IMR-90 (cell line): ENCODE results near the gene CRYBA2. TPM values are rescaled to one million over a fixed set of nuclear protein-coding genes. Genes with fewer than 3 reads are reported as not detected.

Experiments used
- ATAC-seq: fragments of 200-7000 bp; cut with Tn5 transposase; 2 replicates; pipeline ENCODE4 v1.9.1; 2020; ENCODE audit warnings: low read depth, mild to moderate bottlenecking, moderate library complexity
- BruUV-seq: library from RNA; stranded (reverse); fragments of 400-500 nt; replicated peaks from 2 replicates; lab custom pipeline; 2021; lab: Mats Ljungman, UMichigan
- CTCF ChIA-PET: fragments of 300-600 bp; formaldehyde crosslinking; extraction: SDS; loops from one replicate; lab custom pipeline; 2021; ENCODE audit warnings: antibody characterized with exemption; lab: Yijun Ruan, JAX
- POLR2A ChIA-PET: fragments of 300-600 bp; sonication (Branson Sonifier 250); formaldehyde crosslinking; loops from one replicate; lab custom pipeline; 2022; ENCODE audit warnings: antibody characterized with exemption; ENCODE audit not compliant: unreplicated experiment; lab: Charles Lee
- DNase-seq: peaks from one replicate; pipeline ENCODE4 v3.0.0; 2013
- H2AFZ ChIP-seq: replicated peaks from 2 replicates; pipeline ENCODE3; 2013; ENCODE audit warnings: low read length, mild to moderate bottlenecking; ENCODE audit not compliant: poor library complexity
- H2AK5ac ChIP-seq: 2 replicates; pipeline ENCODE4 v1.6.1; 2013; ENCODE audit warnings: low read depth, low read length, inconsistent platforms
- H2AK9ac ChIP-seq: replicated peaks from 2 replicates; pipeline ENCODE3; 2013; ENCODE audit warnings: mild to moderate bottlenecking, low read depth, low read length, moderate library complexity; ENCODE audit not compliant: poor library complexity
- H2BK120ac ChIP-seq: 2 replicates; pipeline ENCODE4 v1.6.1; 2013; ENCODE audit warnings: low read depth, low read length, inconsistent platforms
- H2BK15ac ChIP-seq: 3 replicates; pipeline ENCODE4 v1.6.1; 2013; ENCODE audit warnings: low read depth, low read length, inconsistent platforms
- H2BK20ac ChIP-seq: 2 replicates; pipeline ENCODE4 v1.6.1; 2013; ENCODE audit warnings: low read depth, mild to moderate bottlenecking, inconsistent platforms, low read length, moderate library complexity
- H2BK5ac ChIP-seq: 2 replicates; pipeline ENCODE4 v1.6.1; 2013; ENCODE audit warnings: mild to moderate bottlenecking, low read depth, low read length, inconsistent platforms; ENCODE audit not compliant: poor library complexity, severe bottlenecking
- H3K14ac ChIP-seq: replicated peaks from 2 replicates; pipeline ENCODE4 v1.6.1; 2013; ENCODE audit warnings: low read depth, low read length, inconsistent platforms
- H3K18ac ChIP-seq: 2 replicates; pipeline ENCODE4 v1.6.1; 2013; ENCODE audit warnings: low read depth, low read length, control low read depth
- H3K23ac ChIP-seq: 2 replicates; pipeline ENCODE4 v1.6.1; 2013; ENCODE audit warnings: low read depth, low read length, inconsistent platforms
- H3K27ac ChIP-seq: 2 replicates; pipeline ENCODE4 v1.5.1; 2013; ENCODE audit warnings: mild to moderate bottlenecking, control low read depth, low read length; ENCODE audit not compliant: insufficient read depth
- H3K27me3 ChIP-seq: 2 replicates; pipeline ENCODE4 v1.6.1; 2013; ENCODE audit warnings: low read length; ENCODE audit not compliant: control insufficient read depth, insufficient read depth
- H3K36me3 ChIP-seq: 2 replicates; pipeline ENCODE4 v1.6.1; 2013; ENCODE audit warnings: low read length, mixed read lengths; ENCODE audit not compliant: control insufficient read depth, insufficient read depth
- H3K4ac ChIP-seq: 2 replicates; pipeline ENCODE4 v1.6.1; 2013; ENCODE audit warnings: low read depth, low read length, inconsistent platforms
- H3K4me1 ChIP-seq: 2 replicates; pipeline ENCODE4 v1.6.1; 2013; ENCODE audit warnings: low read length, mixed read lengths; ENCODE audit not compliant: control insufficient read depth, insufficient read depth
- H3K4me2 ChIP-seq: 2 replicates; pipeline ENCODE4 v1.6.1; 2013; ENCODE audit warnings: low read depth, mild to moderate bottlenecking, control low read depth, low read length, moderate library complexity
- H3K4me3 ChIP-seq: 2 replicates; pipeline ENCODE4 v1.5.1; 2013; ENCODE audit warnings: low read depth, mild to moderate bottlenecking, control low read depth, low read length, moderate library complexity; ENCODE audit not compliant: insufficient read depth
- H3K56ac ChIP-seq: 2 replicates; pipeline ENCODE4 v1.6.1; 2013; ENCODE audit warnings: low read length, inconsistent platforms; ENCODE audit not compliant: insufficient read depth; ENCODE audit errors: extremely low read depth
- H3K79me1 ChIP-seq, 2 experiments: 2 replicates each; pipeline ENCODE4 v1.6.1; 2013; ENCODE audit warnings: low read length in 2 of 2, inconsistent platforms in 1 of 2, low read depth in 1 of 2
- H3K9ac ChIP-seq: 2 replicates; pipeline ENCODE4 v1.6.1; 2013; ENCODE audit warnings: low read depth, low read length, control low read depth
- H3K9me1 ChIP-seq: 2 replicates; pipeline ENCODE4 v1.6.1; 2013; ENCODE audit warnings: low read length, inconsistent platforms; ENCODE audit not compliant: insufficient read depth
- H3K9me3 ChIP-seq: 2 replicates; pipeline ENCODE4 v1.6.1; 2013; ENCODE audit warnings: low read length; ENCODE audit not compliant: control insufficient read depth, insufficient read depth
- H4K20me1 ChIP-seq: 2 replicates; pipeline ENCODE4 v1.6.1; 2013; ENCODE audit warnings: low read length, inconsistent platforms; ENCODE audit not compliant: insufficient read depth
- H4K5ac ChIP-seq: 2 replicates; pipeline ENCODE4 v1.6.1; 2013; ENCODE audit warnings: mild to moderate bottlenecking, low read depth, low read length, control low read depth
- H4K8ac ChIP-seq, 2 experiments: 2 replicates each; pipeline ENCODE4 v1.6.1; 2013; ENCODE audit warnings: low read depth in 2 of 2, low read length in 2 of 2, control low read depth in 1 of 2, inconsistent platforms in 1 of 2
- H4K91ac ChIP-seq: 2 replicates; pipeline ENCODE4 v1.6.1; 2013; ENCODE audit warnings: low read depth, low read length, inconsistent platforms; ENCODE audit not compliant: insufficient read depth
- BHLHE40 ChIP-seq: fragments of 150-350 bp; IDR thresholded peaks from 2 replicates; pipeline ENCODE4 v1.6.1; 2016; ENCODE audit warnings: mild to moderate bottlenecking, low read depth, low read length
- CEBPB ChIP-seq: IDR thresholded peaks from 2 replicates; pipeline ENCODE4 v1.6.1; 2012; ENCODE audit warnings: low read depth, low read length, improper control_type of control experiment
- CHD1 ChIP-seq: IDR thresholded peaks from 2 replicates; pipeline ENCODE4 v1.6.1; 2012; ENCODE audit warnings: low read depth, low read length, improper control_type of control experiment
- CTCF ChIP-seq: conservative IDR thresholded peaks from 2 replicates; pipeline ENCODE4 v1.5.1; 2012; ENCODE audit warnings: mild to moderate bottlenecking, low read depth, low read length, improper control_type of control experiment
- ELK1 ChIP-seq: fragments of 150-350 bp; IDR thresholded peaks from 2 replicates; pipeline ENCODE4 v1.6.1; 2016; ENCODE audit warnings: low read depth, mild to moderate bottlenecking, low read length, moderate library complexity, borderline replicate concordance
- FOS ChIP-seq: fragments of 150-350 bp; IDR thresholded peaks from 2 replicates; pipeline ENCODE4 v1.6.1; 2016; ENCODE audit warnings: low read depth, low read length
- MAFK ChIP-seq: IDR thresholded peaks from 2 replicates; pipeline ENCODE4 v1.6.1; 2012; ENCODE audit warnings: low read depth, low read length, improper control_type of control experiment
- MAZ ChIP-seq: IDR thresholded peaks from 2 replicates; pipeline ENCODE4 v1.6.1; 2012; ENCODE audit warnings: low read depth, mild to moderate bottlenecking, low read length, improper control_type of control experiment, moderate library complexity, borderline replicate concordance
- MXI1 ChIP-seq: IDR thresholded peaks from 2 replicates; pipeline ENCODE4 v1.6.1; 2012; ENCODE audit warnings: low read depth, mild to moderate bottlenecking, low read length, moderate library complexity, borderline replicate concordance
- NFE2L2 ChIP-seq: fragments of 150-350 bp; IDR thresholded peaks from 2 replicates; pipeline ENCODE4 v1.6.1; 2016; ENCODE audit warnings: low read depth, mild to moderate bottlenecking, low read length
- POLR2A ChIP-seq: IDR thresholded peaks from 2 replicates; pipeline ENCODE4 v1.6.1; 2012; ENCODE audit warnings: mild to moderate bottlenecking, low read depth, low read length
- RAD21 ChIP-seq: IDR thresholded peaks from 2 replicates; pipeline ENCODE4 v1.6.1; 2012; ENCODE audit warnings: low read length, improper control_type of control experiment
- RCOR1 ChIP-seq: IDR thresholded peaks from 2 replicates; pipeline ENCODE4 v1.6.1; 2012; ENCODE audit warnings: mild to moderate bottlenecking, low read length, improper control_type of control experiment; ENCODE audit not compliant: insufficient replicate concordance
- RFX5 ChIP-seq: IDR thresholded peaks from 2 replicates; pipeline ENCODE4 v1.8.0; 2012; ENCODE audit warnings: low read depth, mild to moderate bottlenecking, low read length, moderate library complexity
- SMC3 ChIP-seq: fragments of 150-350 bp; IDR thresholded peaks from 2 replicates; pipeline ENCODE4 v1.6.1; 2016; ENCODE audit warnings: low read depth, mild to moderate bottlenecking, antibody characterized with exemption, low read length, moderate library complexity
- USF2 ChIP-seq: fragments of 150-350 bp; IDR thresholded peaks from 2 replicates; pipeline ENCODE4 v1.6.1; 2017; ENCODE audit warnings: mild to moderate bottlenecking, antibody characterized with exemption, low read length, low read depth
- WGBS, 2 experiments: methylation state at CpG; one replicate each; pipeline versions ENCODE4 v1.1.5 to v1.1.7; 2013; ENCODE audit warnings: missing lambda C conversion rate in 2 of 2; ENCODE audit not compliant: insufficient read length in 1 of 2; ENCODE audit errors: extremely low coverage in 2 of 2; 5-methylcytosine and 5-hydroxymethylcytosine counted together
- dilution Hi-C: fragments of 300-500 bp; cut with HindIII; formaldehyde crosslinking; loops from one replicate; pipeline ENCODE4 v1.14.3; 2018; ENCODE audit warnings: low sequenced_read_pairs; ENCODE audit not compliant: unreplicated experiment
- in situ Hi-C: fragments of 300-500 bp; cut with MboI; formaldehyde crosslinking; loops from 3 replicates; pipeline ENCODE4 v1.14.3; 2019; ENCODE audit warnings: low sequenced_read_pairs, inconsistent platforms, mixed read lengths
- intact Hi-C: fragments of 100-400 bp; cut with micrococcal nuclease; formaldehyde crosslinking; loops from 2 replicates; pipeline ENCODE4 v1.10.0; 2022
- polyA plus RNA-seq, 3 experiments: library from polyadenylated mRNA; depleted of rRNA; stranded (reverse); fragments of >200 nt; gene quantifications; 2 replicates each; pipeline ENCODE4 v1.2.3, GENCODE V29; 2012; ENCODE audit warnings: low replicate concordance in 1 of 3
- total RNA-seq: library from RNA; depleted of rRNA; stranded (reverse); fragments of >200 nt; gene quantifications from 2 replicates; pipeline ENCODE4 v1.2.3, GENCODE V29; 2012

The CRYBA2 gene
- total and polyA plus RNA-seq, 2 of the 4 experiments (the other 2 are of a cell fraction): not detected

- Histone ChIP-seq H3K4me1 (no peaks in the 10 kb centered on the region), H2BK15ac (no peak overlapping the region), H3K14ac (no peak overlapping the region), H2AFZ (peak overlapping the region; percentile 29), H4K91ac (no peak overlapping the region), H4K5ac (no peak overlapping the region), H4K20me1 (no peaks in the 10 kb centered on the region; the same call in 1 of the 2 replicates), H3K18ac (no peak overlapping the region), H3K9me3 (no peaks in the 10 kb centered on the region), H3K79me1 (no peaks in the 10 kb centered on the region), H3K27me3 (peaks cover 61% of the 10 kb centered on the region), H2AK5ac (no peak overlapping the region), H3K4me3 (no peak overlapping the region), H2BK5ac (no peak overlapping the region), H3K9ac (no peak overlapping the region), H2AK9ac (no peak overlapping the region), H3K23ac (no peak overlapping the region), H3K9me1 (0 out of 2 replicates have a peak, but pooled peaks cover 4% of the 10 kb centered on the region), H2BK20ac (no peak overlapping the region), H4K8ac (no peak overlapping the region), H3K4ac (no peak overlapping the region), H2BK120ac (no peak overlapping the region), H3K36me3 (no peaks in the 10 kb centered on the region), H3K56ac (no peak overlapping the region), H3K4me2 (no peak overlapping the region), H3K27ac (no peak overlapping the region)
- DNase-seq (no peak), ATAC-seq (no peak)
- intact Hi-C loops: no loop called here
- WGBS, 2 experiments: 0% methylated on average over 2 of the region's 4 CpGs; no CpG with 5 or more reads in 1 of the 2 experiments
- TF ChIP-seq CTCF: no peak
- no peak for TF ChIP-seq SMC3
- no peak for TF ChIP-seq FOS
- TF ChIP-seq BHLHE40: no peak
- no peak for TF ChIP-seq USF2
- TF ChIP-seq POLR2A: no peak
- no peak for TF ChIP-seq MAFK
- no peak for TF ChIP-seq MXI1
- no peak for TF ChIP-seq NFE2L2
- TF ChIP-seq CEBPB: no peak
- no peak for TF ChIP-seq CHD1
- TF ChIP-seq RCOR1: no peak
- TF ChIP-seq MAZ: no peak
- TF ChIP-seq RFX5: no peak
- no peak for TF ChIP-seq RAD21
- TF ChIP-seq ELK1: no peak
- dilution Hi-C loops: no loop called here
- no TSS peak for BruUV-seq
- POLR2A ChIA-PET: no interaction called here
- CTCF ChIA-PET: no interaction called here
- in situ Hi-C loops: no loop called here
Measured at GRCh38 chr2:218961229-218961628, 32.0 kb downstream of the CRYBA2 start.
